H1 (cell line): ENCODE data around the gene LIMS1. TPM values are rescaled to one million over a fixed set of nuclear protein-coding genes. Genes with fewer than 3 reads are reported as not detected.

Experiments
- CTCF ChIA-PET: fragments of 300-600 bp; sonication (Branson Sonifier 250); formaldehyde crosslinking; loops from one replicate; lab custom pipeline; 2021; ENCODE audit not compliant: partially characterized antibody; lab: Charles Lee
- POLR2A ChIA-PET: fragments of 300-600 bp; sonication (Branson Sonifier 250); formaldehyde crosslinking; loops from one replicate; lab custom pipeline; 2021; ENCODE audit warnings: inconsistent platforms; ENCODE audit not compliant: partially characterized antibody; lab: Charles Lee
- DNase-seq, 2 experiments: peaks; one replicate each; pipeline versions ENCODE4 v3.0.0 to v3.0.0-alpha.2; 2010 to 2022; ENCODE audit warnings: low spot score in 2 of 2, low read depth in 1 of 2, mixed read lengths in 1 of 2
- FAIRE-seq: peaks from 2 replicates; lab custom pipeline; 2011; peaks lifted over from hg19 to GRCh38; lab: Jason Lieb, UNC
- H2AFZ ChIP-seq: 2 replicates; pipeline ENCODE4 v1.8.1; 2012; ENCODE audit warnings: low read length, inconsistent platforms
- H2AK5ac ChIP-seq: 2 replicates; pipeline ENCODE4 v1.6.1; 2013; ENCODE audit warnings: low read depth, low read length
- H2BK120ac ChIP-seq: replicated peaks from 2 replicates; pipeline ENCODE3; 2013; ENCODE audit warnings: low read depth, low read length, inconsistent platforms
- H2BK12ac ChIP-seq: 2 replicates; pipeline ENCODE4 v1.6.1; 2013; ENCODE audit warnings: low read depth, low read length
- H2BK15ac ChIP-seq: 2 replicates; pipeline ENCODE4 v1.6.1; 2013; ENCODE audit warnings: low read length
- H2BK20ac ChIP-seq: 2 replicates; pipeline ENCODE4 v1.6.1; 2013; ENCODE audit warnings: low read length
- H2BK5ac ChIP-seq: 2 replicates; pipeline ENCODE4 v1.6.1; 2013; ENCODE audit warnings: low read depth, low read length
- H3K14ac ChIP-seq: 2 replicates; pipeline ENCODE4 v1.6.1; 2013; ENCODE audit warnings: inconsistent platforms; ENCODE audit not compliant: insufficient read length
- H3K18ac ChIP-seq: 2 replicates; pipeline ENCODE4 v1.6.1; 2013; ENCODE audit warnings: low read length; ENCODE audit errors: extremely low read depth
- H3K23ac ChIP-seq: 2 replicates; pipeline ENCODE4 v1.6.1; 2013; ENCODE audit warnings: inconsistent platforms; ENCODE audit not compliant: insufficient read length
- H3K23me2 ChIP-seq: 2 replicates; pipeline ENCODE4 v1.6.1; 2013; ENCODE audit warnings: low read depth, low read length
- H3K27ac ChIP-seq: 2 replicates; pipeline ENCODE4 v1.6.1; 2011; ENCODE audit warnings: low read depth, low read length, inconsistent platforms
- H3K27me3 ChIP-seq, 4 experiments: replicated peaks in 1 of 4; 1 replicate in 1 of 4; 2 replicates in 3 of 4; pipeline versions ENCODE4 v1.6.1 to v1.8.1; 2011 to 2013; ENCODE audit warnings: low read length in 3 of 4, mild to moderate bottlenecking in 3 of 4, inconsistent platforms in 2 of 4, mixed read lengths in 2 of 4, moderate library complexity in 1 of 4; ENCODE audit not compliant: control insufficient read depth in 3 of 4, insufficient read depth in 3 of 4; ENCODE audit errors: extremely low read depth in 1 of 4
- H3K36me3 ChIP-seq, 4 experiments: 2 replicates each; pipeline versions ENCODE4 v1.6.1 to v1.8.1; 2011 to 2013; ENCODE audit warnings: mild to moderate bottlenecking in 4 of 4, low read length in 3 of 4, moderate library complexity in 2 of 4, control low read depth in 1 of 4, inconsistent platforms in 1 of 4; ENCODE audit not compliant: insufficient read depth in 4 of 4, control insufficient read depth in 2 of 4
- H3K4ac ChIP-seq: replicated peaks from 2 replicates; pipeline ENCODE3; 2013; ENCODE audit warnings: low read length, low read depth, mixed read lengths, inconsistent platforms; ENCODE audit not compliant: insufficient read length
- H3K4me1 ChIP-seq, 4 experiments: replicated peaks in 1 of 4; 1 replicate in 1 of 4; 2 replicates in 3 of 4; pipeline versions ENCODE4 v1.6.1 to v1.8.1; 2011 to 2013; ENCODE audit warnings: low read length in 3 of 4, inconsistent platforms in 2 of 4, mixed read lengths in 1 of 4; ENCODE audit not compliant: insufficient read depth in 4 of 4, control insufficient read depth in 3 of 4
- H3K4me2 ChIP-seq, 2 experiments: 2 replicates each; pipeline versions ENCODE4 v1.6.1 to v1.8.1; 2011 to 2013; ENCODE audit warnings: low read depth in 2 of 2, low read length in 2 of 2, control low read depth in 1 of 2, inconsistent platforms in 1 of 2, mild to moderate bottlenecking in 1 of 2; ENCODE audit not compliant: insufficient read depth in 1 of 2
- H3K4me3 ChIP-seq, 4 experiments: fragments of 200-600, 300-600 bp in 1 of 4; sonication (generic), shearing (Covaris generic), sonication (Bioruptor Twin) in 1 of 4; 2 replicates each; pipeline versions ENCODE4 v1.5.1 to v1.8.1; 2011 to 2016; ENCODE audit warnings: low read length in 4 of 4, low read depth in 3 of 4, control low read depth in 2 of 4, inconsistent platforms in 2 of 4, mild to moderate bottlenecking in 2 of 4, mixed read lengths in 1 of 4, moderate library complexity in 1 of 4; ENCODE audit not compliant: insufficient read depth in 2 of 4; ENCODE audit errors: extremely low read depth in 1 of 4
- H3K56ac ChIP-seq: replicated peaks from 2 replicates; pipeline ENCODE3; 2013; ENCODE audit warnings: low read depth, mild to moderate bottlenecking, mixed read lengths, low read length, inconsistent platforms; ENCODE audit not compliant: insufficient read length
- H3K79me1 ChIP-seq: 2 replicates; pipeline ENCODE4 v1.6.1; 2013; ENCODE audit warnings: low read depth, low read length, control low read depth
- H3K79me2 ChIP-seq, 2 experiments: 2 replicates each; pipeline versions ENCODE4 v1.6.1 to v1.8.1; 2012 to 2013; ENCODE audit warnings: low read length in 2 of 2, mild to moderate bottlenecking in 2 of 2, inconsistent platforms in 1 of 2; ENCODE audit not compliant: insufficient read depth in 2 of 2, control insufficient read depth in 1 of 2
- H3K9ac ChIP-seq, 4 experiments: replicated peaks in 1 of 4; 1 replicate in 1 of 4; 2 replicates in 3 of 4; pipeline versions ENCODE4 v1.6.1 to v1.8.1; 2011 to 2013; ENCODE audit warnings: low read depth in 3 of 4, low read length in 3 of 4, control low read depth in 2 of 4, mild to moderate bottlenecking in 2 of 4, moderate library complexity in 2 of 4, inconsistent platforms in 1 of 4; ENCODE audit errors: extremely low read depth in 1 of 4
- H3K9me3 ChIP-seq, 2 experiments: 2 replicates each; pipeline versions ENCODE4 v1.6.1 to v1.8.1; 2012 to 2013; ENCODE audit warnings: mild to moderate bottlenecking in 2 of 2, moderate library complexity in 2 of 2, control low read depth in 1 of 2, inconsistent platforms in 1 of 2, low read depth in 1 of 2, low read length in 1 of 2, mixed read lengths in 1 of 2; ENCODE audit not compliant: insufficient read depth in 2 of 2
- H4K20me1 ChIP-seq, 2 experiments: replicated peaks in 1 of 2; 2 replicates each; pipeline versions ENCODE3 to v1.8.1; 2011 to 2013; ENCODE audit warnings: inconsistent platforms in 2 of 2, low read length in 2 of 2, mild to moderate bottlenecking in 1 of 2; ENCODE audit not compliant: insufficient read depth in 2 of 2, control insufficient read depth in 1 of 2
- H4K5ac ChIP-seq: 2 replicates; pipeline ENCODE4 v1.6.1; 2013; ENCODE audit warnings: low read length, low read depth, mixed read lengths, inconsistent platforms; ENCODE audit not compliant: insufficient read length
- H4K8ac ChIP-seq: 2 replicates; pipeline ENCODE4 v1.8.0; 2013; ENCODE audit warnings: mild to moderate bottlenecking, moderate library complexity, low read length, inconsistent platforms; ENCODE audit not compliant: insufficient read depth; ENCODE audit errors: extremely low read depth
- H4K91ac ChIP-seq: replicated peaks from 2 replicates; pipeline ENCODE3; 2013; ENCODE audit warnings: low read length, mixed read lengths, inconsistent platforms; ENCODE audit not compliant: insufficient read length
- CBX5 ChIP-seq: fragments of 300-800, 300-1000 bp; sonication (generic); IDR thresholded peaks from 2 replicates; pipeline ENCODE4 v1.7.1; 2016; ENCODE audit warnings: antibody characterized with exemption, low read length, low read depth
- KDM1A ChIP-seq: fragments of 200-600, 300-600 bp; sonication (generic); IDR thresholded peaks from 2 replicates; pipeline ENCODE4 v1.7.1; 2016; ENCODE audit warnings: mild to moderate bottlenecking, low read length, borderline replicate concordance
- ZNF274 ChIP-seq: IDR thresholded peaks from 2 replicates; pipeline ENCODE4 v1.7.0; 2012; ENCODE audit warnings: low read length, borderline replicate concordance; ENCODE audit errors: extremely low read depth
- WGBS, 2 experiments: shearing (Covaris generic) in 1 of 2; methylation state at CpG; one replicate each; pipeline versions ENCODE4 v1.1.6 to v1.1.7; 2013 to 2015; ENCODE audit warnings: low lambda C conversion rate in 2 of 2, mixed read lengths in 2 of 2, inconsistent platforms in 1 of 2, low coverage in 1 of 2, missing lambda C conversion rate in 1 of 2; ENCODE audit not compliant: insufficient replicate concordance in 2 of 2, insufficient coverage in 1 of 2, insufficient read length in 1 of 2; ENCODE audit errors: extremely low coverage in 1 of 2, missing lambda C conversion rate in 1 of 2; 5-methylcytosine and 5-hydroxymethylcytosine counted together
- polyA plus RNA-seq, 7 experiments: library from polyadenylated mRNA; depleted of rRNA in 3 of 7; stranded (reverse) in 5 of 7; unstranded in 2 of 7; fragments of >200 nt in 5 of 7; fragments of 200-250 nt in 2 of 7; gene quantifications; 1 replicate in 5 of 7; 2 replicates in 1 of 7; 4 replicates in 1 of 7; pipeline versions ENCODE4 v1.2.1 to v1.2.3, GENCODE V29; 2011 to 2013; ENCODE audit warnings: missing spikeins in 2 of 7, mixed read lengths in 2 of 7
- total RNA-seq: library from RNA; stranded (reverse); fragmentation: NEBNext Ultra II Directional; extraction: Animal tissue kit (Norgen Biotek cat#: 25700); gene quantifications from 2 replicates; pipeline ENCODE4 v1.2.1, GENCODE V29; 2021

Gene LIMS1
- total and polyA plus RNA-seq, 2 of the 8 experiments (the other 6 are each of a cell fraction or from before 2014, with no cell fraction given), result 24.1 to 36.7 TPM

DNA sequence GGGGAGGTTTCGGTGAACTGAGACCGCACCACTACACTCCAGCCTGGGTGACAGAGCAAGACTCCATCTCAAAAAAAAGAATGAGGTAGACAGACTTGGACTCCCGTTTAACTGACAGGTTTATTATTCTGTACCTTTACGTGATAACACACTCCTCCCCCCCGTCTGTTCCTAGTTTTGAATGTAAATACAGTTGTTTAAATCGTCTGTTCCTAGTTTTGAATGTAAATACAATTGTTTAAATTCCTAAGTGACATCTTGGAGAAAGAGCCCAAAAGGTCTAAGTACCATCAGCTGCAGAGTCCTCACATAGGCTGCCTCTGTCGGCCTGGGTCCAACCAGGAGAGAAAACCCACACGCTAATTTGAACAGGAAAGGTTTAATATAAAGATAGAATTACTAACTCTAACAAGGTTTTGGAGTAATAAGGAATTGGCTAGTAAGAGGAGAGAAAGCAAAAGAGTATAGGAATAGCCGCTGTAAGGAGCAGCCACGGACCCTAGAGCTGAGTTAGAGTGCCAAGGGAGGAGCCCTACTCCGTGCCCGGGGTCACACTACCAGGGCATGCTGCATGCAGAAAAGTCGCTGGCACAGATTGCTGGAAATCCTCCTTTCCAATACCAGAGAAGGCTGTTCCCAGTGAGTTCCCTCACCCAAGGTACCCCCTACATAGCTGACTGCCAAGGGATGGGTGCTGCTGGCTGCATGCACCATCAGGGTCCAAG lies 101.5 kb downstream of the LIMS1 start:
- Histone ChIP-seq H3K4ac (no peak overlapping the region), H3K56ac (no peak overlapping the region), H2AFZ (no peak overlapping the region), H2BK20ac (no peak overlapping the region), H3K27ac (no peak overlapping the region), H2AK5ac (no peak overlapping the region), H3K9me3 (no peaks in the 10 kb centered on the region), H2BK12ac (no peak overlapping the region; the same call in 1 of the 2 replicates), H3K79me1 (no peaks in the 10 kb centered on the region), H4K20me1 (peaks cover 0 to 3% of the 10 kb centered on the region in 2 experiments), H4K91ac (peak overlapping the region; percentile 1), H2BK120ac (no peak overlapping the region), H4K5ac (no peak overlapping the region), H3K4me1 (peaks cover 0 to 8% (median 3%) of the 10 kb centered on the region in 4 experiments; a peak in 3 of 7 replicates), H3K18ac (no peak overlapping the region), H2BK5ac (peak overlapping the region; percentile 60; the same call in 1 of the 2 replicates), H3K23me2 (no peaks in the 10 kb centered on the region), H2BK15ac (no peak overlapping the region), H3K79me2 (peaks cover 0 to 6% of the 10 kb centered on the region in 2 experiments; a peak in 1 of 4 replicates), H3K27me3 (no peaks in the 10 kb centered on the region), H3K9ac (no peak overlapping the region), H3K4me3 (no peak overlapping the region), H3K4me2 (no peak overlapping the region), H3K36me3 (no peaks in the 10 kb centered on the region), H3K23ac (no peak overlapping the region), H4K8ac (no peak overlapping the region), H3K14ac (no peak overlapping the region)
- ChIA-PET CTCF (interaction anchor here (0.5 to 8.1 kb wide), 42 partner anchors 11 to 983 kb away, joined by 3 to 167 read pairs (median 5); partner anchors contain the start of gene GCC2), POLR2A (interaction anchor here (1.1 to 1.5 kb wide), 2 partner anchors 15 to 102 kb away, joined by 3 to 8 read pairs; no protein-coding TSS in a partner anchor)
- no peak for DNase-seq
- WGBS, 2 experiments, result 75% methylated on average over 13 of the region's 13 CpGs; no CpG with 5 or more reads in 1 of the 2 experiments
- no peak for FAIRE-seq
- TF ChIP-seq CBX5 (no peak), KDM1A (no peak), ZNF274 (no peak)
